B cell (primary cell): ENCODE data around the gene RGR. TPM values are rescaled to one million over a fixed set of nuclear protein-coding genes. Genes with fewer than 3 reads are reported as not detected.
A peak's percentile ranks its signal among the peaks of the same experiment; 100 is the strongest.

Source experiments
- ATAC-seq: fragments of 200-7000 bp; cut with Tn5 transposase; one replicate; pipeline ENCODE4 v1.10.0; 2021; ENCODE audit warnings: low read depth, mild to moderate bottlenecking, moderate number of reproducible peaks, moderate library complexity
- CTCF ChIA-PET: fragments of 350-600 bp; sonication (Branson Sonifier 250); formaldehyde crosslinking; loops from one replicate; lab custom pipeline; 2021; ENCODE audit warnings: antibody characterized with exemption, inconsistent platforms; lab: Charles Lee
- POLR2A ChIA-PET: fragments of 350-600 bp; sonication (Branson Sonifier 250); formaldehyde crosslinking; loops from one replicate; lab custom pipeline; 2021; ENCODE audit warnings: antibody characterized with exemption; lab: Charles Lee
- DNase-seq: peaks from one replicate; pipeline ENCODE4 v3.0.0; 2013
- H2AFZ ChIP-seq: 2 replicates; pipeline ENCODE4 v1.6.1; 2012; ENCODE audit warnings: mild to moderate bottlenecking, low read depth, low read length; ENCODE audit not compliant: insufficient read depth, poor library complexity, severe bottlenecking
- H3K27ac ChIP-seq, 2 donors: 1 replicate in 1 of 2; 2 replicates in 1 of 2; pipeline ENCODE4 v1.5.1; 2012 to 2013; ENCODE audit warnings: low read length in 2 of 2, mild to moderate bottlenecking in 2 of 2, moderate library complexity in 1 of 2
- H3K27me3 ChIP-seq, 4 experiments: fragments of 200-600 bp in 1 of 4; sonication (generic) in 1 of 4; replicated peaks in 1 of 4; 1 replicate in 2 of 4; 2 replicates in 2 of 4; pipeline versions ENCODE4 v1.6.1 to v1.7.0; 2013 to 2016; ENCODE audit warnings: low read length in 3 of 4, mild to moderate bottlenecking in 2 of 4, mixed read lengths in 1 of 4, moderate library complexity in 1 of 4; ENCODE audit not compliant: insufficient read depth in 4 of 4, control insufficient read depth in 3 of 4; ENCODE audit errors: control extremely low read depth in 1 of 4
- H3K36me3 ChIP-seq, 2 experiments: replicated peaks in 1 of 2; 1 replicate in 1 of 2; 2 replicates in 1 of 2; pipeline versions ENCODE4 v1.6.1 to v1.7.1; 2013; ENCODE audit warnings: low read length in 1 of 2; ENCODE audit not compliant: insufficient read depth in 2 of 2, control insufficient read depth in 1 of 2; ENCODE audit errors: control extremely low read depth in 1 of 2, extremely low read depth in 1 of 2
- H3K4me1 ChIP-seq, 2 donors: fragments of 200-600 bp in 1 of 2; sonication (generic) in 1 of 2; 1 replicate in 1 of 2; 2 replicates in 1 of 2; pipeline versions ENCODE4 v1.5.1 to v1.6.1; 2013 to 2017; ENCODE audit warnings: low read length in 2 of 2; ENCODE audit not compliant: control insufficient read depth in 2 of 2, insufficient read depth in 2 of 2
- H3K4me2 ChIP-seq: replicated peaks from 2 replicates; pipeline ENCODE3; 2012; ENCODE audit warnings: mild to moderate bottlenecking, low read depth, low read length; ENCODE audit not compliant: poor library complexity, severe bottlenecking
- H3K4me3 ChIP-seq, 5 experiments: fragments of 200-600 bp in 1 of 5; sonication (generic) in 1 of 5; 1 replicate in 3 of 5; 2 replicates in 2 of 5; pipeline versions ENCODE4 v1.5.1 to v1.7.0; 2011 to 2016; ENCODE audit warnings: low read length in 4 of 5, mild to moderate bottlenecking in 4 of 5, low read depth in 2 of 5, control low read depth in 1 of 5, moderate library complexity in 1 of 5; ENCODE audit not compliant: insufficient read depth in 1 of 5; ENCODE audit errors: control extremely low read depth in 1 of 5, extremely low read depth in 1 of 5
- H3K79me2 ChIP-seq: fragments of 200-600 bp; sonication (generic); one replicate; pipeline ENCODE4 v1.6.0; 2016; ENCODE audit warnings: low read length; ENCODE audit not compliant: control insufficient read depth, insufficient read depth
- H3K9ac ChIP-seq: fragments of 200-600 bp; sonication (generic); 2 replicates; pipeline ENCODE4 v1.6.1; 2017; ENCODE audit warnings: mild to moderate bottlenecking, low read length, moderate library complexity
- H3K9me3 ChIP-seq, 3 donors: one replicate each; pipeline versions ENCODE4 v1.6.1 to v1.7.1; 2013; ENCODE audit warnings: low read length in 2 of 3; ENCODE audit not compliant: control insufficient read depth in 2 of 3, insufficient read depth in 1 of 3; ENCODE audit errors: control extremely low read depth in 1 of 3
- H4K20me1 ChIP-seq: 2 replicates; pipeline ENCODE4 v1.6.0; 2012; ENCODE audit warnings: mild to moderate bottlenecking, low read length; ENCODE audit not compliant: insufficient read depth, control insufficient read depth, poor library complexity, severe bottlenecking
- H3K27ac Mint-ChIP-seq: one replicate; pipeline ENCODE4 v1.8.0; 2021; ENCODE audit warnings: mixed read lengths
- H3K27me3 Mint-ChIP-seq: one replicate; pipeline ENCODE4 v1.8.0; 2021; ENCODE audit warnings: mixed read lengths
- H3K4me1 Mint-ChIP-seq: one replicate; pipeline ENCODE4 v1.8.0; 2021; ENCODE audit warnings: mixed read lengths
- H3K4me3 Mint-ChIP-seq: one replicate; pipeline ENCODE4 v1.8.0; 2021; ENCODE audit warnings: mixed read lengths
- H3K9me3 Mint-ChIP-seq: one replicate; pipeline ENCODE4 v1.8.0; 2022; ENCODE audit warnings: mixed read lengths; ENCODE audit not compliant: insufficient read depth
- EZH2 ChIP-seq: IDR thresholded peaks from 2 replicates; pipeline ENCODE4 v1.6.1; 2012; ENCODE audit warnings: borderline replicate concordance, low read depth, mild to moderate bottlenecking, moderate library complexity, low read length; ENCODE audit not compliant: insufficient read depth, poor library complexity, severe bottlenecking
- WGBS: methylation state at CpG from one replicate; pipeline ENCODE4 v1.1.5; 2013; ENCODE audit warnings: missing lambda C conversion rate; ENCODE audit not compliant: insufficient coverage; 5-methylcytosine and 5-hydroxymethylcytosine counted together
- intact Hi-C: fragments of 100-400 bp; cut with micrococcal nuclease; formaldehyde crosslinking; loops from one replicate; pipeline ENCODE4 v1.10.0; 2022
- polyA plus RNA-seq: library from polyadenylated mRNA; depleted of rRNA; stranded (reverse); fragments of >200 nt; gene quantifications from 2 replicates; pipeline ENCODE4 v1.2.3, GENCODE V29; 2012
- total RNA-seq, 2 donors: library from RNA; stranded (reverse); fragments of 120-200 nt in 1 of 2; gene quantifications; 1 replicate in 1 of 2; 2 replicates in 1 of 2; pipeline versions ENCODE4 v1.2.3 to v1.2.4, GENCODE V29; 2013 to 2022
- TF ChIP-seq, protein P1 (sequence below): fragments of 200-600 bp; IDR thresholded peaks from one replicate; pipeline ENCODE4 v1.8.0; 2022; ENCODE audit warnings: antibody characterized with exemption, mild to moderate bottlenecking

RGR gene
- total and polyA plus RNA-seq, 2 donors (not counting 1 experiment from before 2014, with no cell fraction given): not detected

DNA sequence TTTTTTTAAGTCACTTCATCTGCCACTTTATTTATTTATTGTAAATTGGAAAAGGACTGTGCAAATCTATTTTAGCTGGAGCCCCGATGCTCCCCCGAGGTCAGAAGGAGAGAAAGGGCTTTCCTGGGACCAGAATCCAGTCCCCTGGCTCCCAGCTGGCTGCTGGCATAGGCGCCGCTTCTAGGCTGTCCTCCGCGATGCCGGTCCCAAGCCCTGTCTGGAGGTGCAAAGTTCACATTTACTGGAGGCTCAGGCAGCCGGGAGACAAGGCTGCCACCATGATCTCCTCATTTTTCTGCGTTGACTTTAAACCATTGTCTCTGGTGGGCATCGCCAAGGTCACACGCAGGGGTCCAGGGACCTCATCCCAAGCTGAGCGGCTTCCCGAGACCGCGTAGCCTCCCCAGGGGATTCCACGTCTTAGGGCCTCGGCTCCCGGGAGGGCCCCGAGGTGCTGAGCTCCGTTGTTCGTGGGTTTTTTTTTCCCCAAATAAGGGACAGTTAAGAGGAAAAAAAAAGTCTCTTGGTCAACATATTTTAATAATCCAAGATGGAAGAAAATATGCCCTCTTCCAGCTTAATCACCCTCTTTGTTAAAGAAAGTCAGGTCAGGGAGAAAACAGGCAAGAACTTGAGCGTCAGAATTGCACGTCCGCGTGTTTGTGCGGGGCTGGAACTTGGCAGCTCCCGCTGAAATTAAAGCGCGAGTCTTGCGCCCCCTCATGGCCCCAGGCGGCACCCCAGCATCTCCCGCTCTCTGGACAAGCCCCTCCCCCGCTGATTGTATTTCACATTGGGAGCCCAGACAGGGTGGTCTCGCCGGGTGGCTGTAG is 11.9 kb downstream of the RGR start:
- WGBS: 47% methylated on average over 28 of the region's 35 CpGs
- no peak overlapping the region for H3K4me2 ChIP-seq
- no peaks in the 10 kb centered on the region for H3K79me2 ChIP-seq
- intact Hi-C loops: loop anchor here (1.0 kb wide), 1 partner anchor 108 kb away; no protein-coding TSS in a partner anchor
- no peaks in the 10 kb centered on the region for H4K20me1 ChIP-seq
- TF ChIP-seq EZH2: no peak
- TF ChIP-seq, protein P1, sequence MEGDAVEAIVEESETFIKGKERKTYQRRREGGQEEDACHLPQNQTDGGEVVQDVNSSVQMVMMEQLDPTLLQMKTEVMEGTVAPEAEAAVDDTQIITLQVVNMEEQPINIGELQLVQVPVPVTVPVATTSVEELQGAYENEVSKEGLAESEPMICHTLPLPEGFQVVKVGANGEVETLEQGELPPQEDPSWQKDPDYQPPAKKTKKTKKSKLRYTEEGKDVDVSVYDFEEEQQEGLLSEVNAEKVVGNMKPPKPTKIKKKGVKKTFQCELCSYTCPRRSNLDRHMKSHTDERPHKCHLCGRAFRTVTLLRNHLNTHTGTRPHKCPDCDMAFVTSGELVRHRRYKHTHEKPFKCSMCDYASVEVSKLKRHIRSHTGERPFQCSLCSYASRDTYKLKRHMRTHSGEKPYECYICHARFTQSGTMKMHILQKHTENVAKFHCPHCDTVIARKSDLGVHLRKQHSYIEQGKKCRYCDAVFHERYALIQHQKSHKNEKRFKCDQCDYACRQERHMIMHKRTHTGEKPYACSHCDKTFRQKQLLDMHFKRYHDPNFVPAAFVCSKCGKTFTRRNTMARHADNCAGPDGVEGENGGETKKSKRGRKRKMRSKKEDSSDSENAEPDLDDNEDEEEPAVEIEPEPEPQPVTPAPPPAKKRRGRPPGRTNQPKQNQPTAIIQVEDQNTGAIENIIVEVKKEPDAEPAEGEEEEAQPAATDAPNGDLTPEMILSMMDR: peak; percentile 46
- no peak overlapping the region for H3K27ac Mint-ChIP-seq
- no peaks in the 10 kb centered on the region for H3K36me3 ChIP-seq
- POLR2A ChIA-PET: no interaction called here
- H2AFZ ChIP-seq: no peak overlapping the region
- H3K27me3 ChIP-seq: peaks cover 0 to 14% (median 0%) of the 10 kb centered on the region in 4 experiments
- H3K9me3 Mint-ChIP-seq: no peaks in the 10 kb centered on the region
- H3K9ac ChIP-seq: no peak overlapping the region
- H3K27ac ChIP-seq: no peak overlapping the region
- CTCF ChIA-PET: interaction anchor here (0.9 to 1.9 kb wide), 4 partner anchors 10 to 280 kb away, joined by 3 to 6 read pairs (median 3); no protein-coding TSS in a partner anchor
- no peak overlapping the region for H3K4me3 Mint-ChIP-seq
- no peaks in the 10 kb centered on the region for H3K4me1 Mint-ChIP-seq
- no peaks in the 10 kb centered on the region for H3K9me3 ChIP-seq
- ATAC-seq: no peak
- H3K4me3 ChIP-seq: no peak overlapping the region
- H3K27me3 Mint-ChIP-seq: peaks cover 23% of the 10 kb centered on the region
- peak; percentile 32 for DNase-seq
- H3K4me1 ChIP-seq: no peaks in the 10 kb centered on the region
